ENCODE data around the gene PPM1K. TPM values are rescaled to one million over a fixed set of nuclear protein-coding genes. Genes with fewer than 3 reads are reported as not detected.
"Not testable (repeated sequence)": the region's sequence is repeated elsewhere in the genome, so short reads cannot be mapped to it uniquely, and the experiment has no call there.

The PPM1K gene
- polyA plus RNA-seq, 2 of the 4 experiments (the other 2 are of a cell fraction), result 0.85 to 2.4 TPM

GRCh38 chr4:88318751-88319350, 34.5 kb upstream of the PPM1K start:
- Histone ChIP-seq H3K4me2 (no peak overlapping the region), H3K27ac (no peak overlapping the region), H3K4me3 (no peak overlapping the region), H3K9me3 (no peaks in the 10 kb centered on the region), H3K4me1 (peaks cover 5% of the 10 kb centered on the region; the same call in 1 of the 3 replicates)
- DNase-seq (ENCODE audit: low read depth in 1 of 2, low spot score in 1 of 2) (no peak), FAIRE-seq (no peak), ATAC-seq (no peak)
- POLR2A ChIA-PET, result no interaction called here
- TF ChIP-seq JUN (IDR thresholded peaks at IDR 0.05) (no peak), NFE2L2 (conservative IDR thresholded peaks at IDR 0.05; ENCODE audit: low read length) (no peak), ATOH8 (CRISPR knock-in tag; IDR thresholded peaks at IDR 0.05; ENCODE audit: low read depth) (no peak)
- 31% methylated on average over 3 of the region's 3 CpGs for WGBS (ENCODE audit: missing lambda C conversion rate)
- CTCF ChIA-PET, result no interaction called here

- Histone ChIP-seq H3K27ac (no peak overlapping the region), H3K4me2 (no peak overlapping the region), H3K9me3 (no peaks in the 10 kb centered on the region), H3K4me3 (no peak overlapping the region), H3K4me1 (peaks cover 4% of the 10 kb centered on the region; the same call in 1 of the 3 replicates)
- no peak for DNase-seq (ENCODE audit: low read depth in 1 of 2, low spot score in 1 of 2)
- WGBS (ENCODE audit: missing lambda C conversion rate), result 58% methylated on average over 5 of the region's 5 CpGs
- FAIRE-seq, result no peak
- no peak for TF ChIP-seq NPAS2 (CRISPR knock-in tag; IDR thresholded peaks at IDR 0.05; ENCODE audit: borderline replicate concordance)
- no peak for TF ChIP-seq KDM1A (IDR thresholded peaks at IDR 0.05; ENCODE audit: low read depth)
- POLR2A ChIA-PET, result no interaction called here
- no peak for ATAC-seq
- CTCF ChIA-PET, result interaction anchor here (1.5 kb wide), 1 partner anchor 10 kb away, joined by 3 read pairs; no protein-coding TSS in a partner anchor
These were observed 31.2 kb upstream of the PPM1K start for GRCh38 chr4:88315460-88316017.

- WGBS (ENCODE audit: missing lambda C conversion rate), result 83% methylated on average over 6 of the region's 23 CpGs
These were observed 28.8 kb upstream of the PPM1K start for GRCh38 chr4:88313088-88313624.

GRCh38 chr4:88308587-88308986, 24.2 kb upstream of the PPM1K start:
- Histone ChIP-seq H3K4me1 (no peaks in the 10 kb centered on the region), H3K27ac (no peak overlapping the region), H3K4me2 (no peak overlapping the region), H3K4me3 (no peak overlapping the region), H3K9me3 (no peaks in the 10 kb centered on the region)
- TF ChIP-seq MAFK (IDR thresholded peaks at IDR 0.05; ENCODE audit: partially characterized antibody) (no peak), CHD4 (IDR thresholded peaks at IDR 0.05; ENCODE audit: borderline replicate concordance) (no peak), EHMT2 (IDR thresholded peaks at IDR 0.05; ENCODE audit: low read depth) (no peak), NPAS2 (CRISPR knock-in tag; IDR thresholded peaks at IDR 0.05; ENCODE audit: borderline replicate concordance) (no peak), CEBPB (IDR thresholded peaks at IDR 0.05) (no peak), E2F6 (IDR thresholded peaks at IDR 0.05; ENCODE audit: borderline replicate concordance, low read depth) (no peak), KDM1A (IDR thresholded peaks at IDR 0.05; ENCODE audit: low read depth) (no peak), CBX2 (IDR thresholded peaks at IDR 0.05; ENCODE audit: borderline replicate concordance, low read depth) (no peak), HEYL (CRISPR knock-in tag; IDR thresholded peaks at IDR 0.05) (no peak), SREBF2 (IDR thresholded peaks at IDR 0.05) (no peak), HOXB5 (CRISPR knock-in tag; IDR thresholded peaks at IDR 0.05) (no peak), HES2 (IDR thresholded peaks at IDR 0.05) (no peak), REST (IDR thresholded peaks at IDR 0.05) (no peak), JUN (IDR thresholded peaks at IDR 0.05) (no peak), FOSB (CRISPR knock-in tag; IDR thresholded peaks at IDR 0.05) (no peak)
- POLR2A ChIA-PET, result no interaction called here
- CTCF ChIA-PET, result no interaction called here
- no peak for DNase-seq (ENCODE audit: low read depth in 1 of 2, low spot score in 1 of 2)
- WGBS (ENCODE audit: missing lambda C conversion rate), result 4% methylated on average over 1 of the region's 1 CpG
- FAIRE-seq, result no peak
- ATAC-seq, result no peak

More at GRCh38 chr4:88313088-88313624, 28.8 kb upstream of the PPM1K start:
- FAIRE-seq; H3K4me2 ChIP-seq; H3K27ac ChIP-seq; DNase-seq (ENCODE audit: low read depth in 1 of 2, low spot score in 1 of 2); H3K4me3 ChIP-seq; H3K4me1 ChIP-seq; POLR2A ChIA-PET; ATAC-seq; H3K9me3 ChIP-seq; CTCF ChIA-PET: not testable (repeated sequence)
